BJ (cell line): ENCODE measurements around the gene PAN2. TPM values are rescaled to one million over a fixed set of nuclear protein-coding genes. Genes with fewer than 3 reads are reported as not detected.
A peak's percentile ranks its signal among the peaks of the same experiment; 100 is the strongest.

ENCODE experiments used
- CTCF ChIA-PET: fragments of 350-600 bp; formaldehyde crosslinking; extraction: SDS; loops from one replicate; lab custom pipeline; 2021; ENCODE audit warnings: antibody characterized with exemption, inconsistent platforms; lab: Yijun Ruan, JAX
- POLR2A ChIA-PET: fragments of 300-600 bp; sonication (Branson Sonifier 250); formaldehyde crosslinking; extraction: SDS; loops from one replicate; lab custom pipeline; 2021; ENCODE audit warnings: antibody characterized with exemption; lab: Charles Lee
- DNase-seq: peaks from one replicate; pipeline ENCODE4 v3.0.0-alpha.2; 2011; ENCODE audit warnings: low read depth
- H3K27me3 ChIP-seq: 2 replicates; pipeline ENCODE4 v1.6.0; 2011; ENCODE audit warnings: low read length; ENCODE audit not compliant: control insufficient read depth, insufficient read depth
- H3K36me3 ChIP-seq: 2 replicates; pipeline ENCODE4 v1.5.1; 2011; ENCODE audit warnings: low read length; ENCODE audit not compliant: control insufficient read depth, insufficient read depth
- H3K4me3 ChIP-seq: 2 replicates; pipeline ENCODE4 v1.5.1; 2011; ENCODE audit warnings: low read depth, mild to moderate bottlenecking, control low read depth, low read length
- CTCF ChIP-seq: IDR thresholded peaks from 2 replicates; pipeline ENCODE4 v1.5.1; 2011; ENCODE audit warnings: low read depth, mild to moderate bottlenecking, control low read depth, inconsistent platforms, low read length, moderate library complexity; ENCODE audit not compliant: insufficient read depth
- polyA minus RNA-seq: library from RNA; depleted of rRNA, polyadenylated mRNA; stranded (reverse); fragments of >200 nt; gene quantifications from 2 replicates; pipeline ENCODE4 v1.2.3, GENCODE V29; 2011; rRNA and poly(A)+ RNA removed
- polyA plus RNA-seq: library from polyadenylated mRNA; depleted of rRNA; stranded (reverse); fragments of >200 nt; gene quantifications from 2 replicates; pipeline ENCODE4 v1.2.3, GENCODE V29; 2011; rRNA removed

PAN2 gene
- polyA plus RNA-seq (27.2 and 32.3 TPM in 2 replicates), polyA minus RNA-seq (9.5 and 11.6 TPM in 2 replicates)

GRCh38 chr12:56333679-56334489 is at the start of gene PAN2:
PAN2 (minus strand) TSS chr12:56334000; CDS start chr12:56333094, 906 bp downstream.
- ChIA-PET POLR2A (interaction anchor here (0.7 to 1.0 kb wide), 3 partner anchors 19 to 228 kb away, joined by 3 to 5 read pairs (median 4); partner anchors contain the start of gene CNPY2), CTCF (interaction anchor here (0.6 to 2.1 kb wide), 12 partner anchors 9 to 304 kb away, joined by 3 to 8 read pairs (median 4); partner anchors contain the start of genes APOF and STAT2)
- TF ChIP-seq CTCF: peak; percentile 78
- H3K36me3 ChIP-seq: no peaks in the 10 kb centered on the region
- DNase-seq: peak; percentile 84
- H3K27me3 ChIP-seq: no peaks in the 10 kb centered on the region
- peak within 1 kb of the TSS; percentile 48 for H3K4me3 ChIP-seq

GRCh38 chr12:56382611-56383010 is 48.8 kb upstream of the PAN2 start:
- H3K27me3 ChIP-seq: peaks cover 3% of the 10 kb centered on the region; the same call in 1 of the 2 replicates
- no peak for TF ChIP-seq CTCF
- ChIA-PET POLR2A (no interaction called here), CTCF (no interaction called here)
- no peak overlapping the region for H3K4me3 ChIP-seq
- no peaks in the 10 kb centered on the region for H3K36me3 ChIP-seq
- no peak for DNase-seq

- Histone ChIP-seq H3K27me3 (peaks cover 1% of the 10 kb centered on the region; the same call in 1 of the 2 replicates), H3K4me3 (no peak overlapping the region), H3K36me3 (no peaks in the 10 kb centered on the region)
- no peak for DNase-seq
- ChIA-PET CTCF (interaction anchor here (0.5 to 2.4 kb wide), 5 partner anchors 8 to 86 kb away, joined by 3 to 8 read pairs (median 3); no protein-coding TSS in a partner anchor), POLR2A (no interaction called here)
- TF ChIP-seq CTCF: no peak
These were observed 44.2 kb upstream of the PAN2 start for GRCh38 chr12:56377989-56378316.

- H3K4me3 ChIP-seq: no peak overlapping the region
- ChIA-PET POLR2A (no interaction called here), CTCF (interaction anchor here (0.5 to 2.4 kb wide), 5 partner anchors 8 to 86 kb away, joined by 3 to 8 read pairs (median 3); no protein-coding TSS in a partner anchor)
- DNase-seq: no peak
- H3K27me3 ChIP-seq: peaks cover 1% of the 10 kb centered on the region; the same call in 1 of the 2 replicates
- no peak for TF ChIP-seq CTCF
- no peaks in the 10 kb centered on the region for H3K36me3 ChIP-seq
These were observed 43.6 kb upstream of the PAN2 start for GRCh38 chr12:56377310-56377988.
